ENCODE measurements around the gene VASP.

VASP gene

GRCh38 chr19:45464852-45465441 lies 42.3 kb upstream of the VASP start:
- H3K4me3 ChIP-seq (ENCODE audit: low read length, poor library complexity, severe bottlenecking), result no peak overlapping the region
- peaks cover 9% of the 10 kb centered on the region for H4K20me1 ChIP-seq (ENCODE audit: insufficient read depth, low read length, poor library complexity, severe bottlenecking)
- H3K9me2 ChIP-seq (replicated peaks; ENCODE audit: low read depth, low read length), result no peaks in the 10 kb centered on the region
- peaks cover 13% of the 10 kb centered on the region for H3K4me1 ChIP-seq (ENCODE audit: insufficient read depth, low read length, poor library complexity, severe bottlenecking)
- H2AFZ ChIP-seq (ENCODE audit: low read length), result no peak overlapping the region
- H3K4me2 ChIP-seq (ENCODE audit: low read depth, low read length, poor library complexity, severe bottlenecking), result no peak overlapping the region
- TF ChIP-seq CTCF (conservative IDR thresholded peaks at IDR 0.05; ENCODE audit: low read length), result no peak
- no peak overlapping the region for H3K9ac ChIP-seq (ENCODE audit: low read depth, low read length, poor library complexity, severe bottlenecking)
- H3K27me3 ChIP-seq (ENCODE audit: insufficient read depth, low read length, poor library complexity, severe bottlenecking), result no peaks in the 10 kb centered on the region
- no peaks in the 10 kb centered on the region for H3K79me2 ChIP-seq (ENCODE audit: insufficient read depth, low read length)
- H3K36me3 ChIP-seq (ENCODE audit: insufficient read depth, low read length), result no peaks in the 10 kb centered on the region
- no peaks in the 10 kb centered on the region for H3K9me3 ChIP-seq (ENCODE audit: insufficient read depth, low read depth, low read length)
- no peaks in the 10 kb centered on the region for H3F3A ChIP-seq (ENCODE audit: low read depth)

GRCh38 chr19:45467115-45467455 lies 40.2 kb upstream of the VASP start:
- Histone ChIP-seq H3K4me3 (ENCODE audit: low read length, poor library complexity, severe bottlenecking) (peak overlapping the region; percentile 87), H3K27me3 (ENCODE audit: insufficient read depth, low read length, poor library complexity, severe bottlenecking) (no peaks in the 10 kb centered on the region), H3K4me2 (ENCODE audit: low read depth, low read length, poor library complexity, severe bottlenecking) (peak overlapping the region; percentile 88), H3K79me2 (ENCODE audit: insufficient read depth, low read length) (no peaks in the 10 kb centered on the region), H3K9me3 (ENCODE audit: insufficient read depth, low read depth, low read length) (no peaks in the 10 kb centered on the region), H3K9ac (ENCODE audit: low read depth, low read length, poor library complexity, severe bottlenecking) (no peak overlapping the region), H3K9me2 (replicated peaks; ENCODE audit: low read depth, low read length) (no peaks in the 10 kb centered on the region), H4K20me1 (ENCODE audit: insufficient read depth, low read length, poor library complexity, severe bottlenecking) (peaks cover 9% of the 10 kb centered on the region), H3F3A (ENCODE audit: low read depth) (no peaks in the 10 kb centered on the region), H2AFZ (ENCODE audit: low read length) (peak overlapping the region; percentile 83), H3K4me1 (ENCODE audit: insufficient read depth, low read length, poor library complexity, severe bottlenecking) (peaks cover 18% of the 10 kb centered on the region), H3K36me3 (ENCODE audit: insufficient read depth, low read length) (no peaks in the 10 kb centered on the region)
- no peak for TF ChIP-seq CTCF (conservative IDR thresholded peaks at IDR 0.05; ENCODE audit: low read length)
- no peak for TF ChIP-seq EZH2phosphoT487 (IDR thresholded peaks at IDR 0.05; ENCODE audit: borderline replicate concordance)

- H3K9me3 ChIP-seq (ENCODE audit: insufficient read depth, low read depth, low read length), result no peaks in the 10 kb centered on the region
- H4K20me1 ChIP-seq (ENCODE audit: insufficient read depth, low read length, poor library complexity, severe bottlenecking), result peaks cover 9% of the 10 kb centered on the region
- H3K79me2 ChIP-seq (ENCODE audit: insufficient read depth, low read length), result no peaks in the 10 kb centered on the region
- peak within 1 kb of the TSS; percentile 88 for H3K4me2 ChIP-seq (ENCODE audit: low read depth, low read length, poor library complexity, severe bottlenecking)
- no peaks in the 10 kb centered on the region for H3F3A ChIP-seq (ENCODE audit: low read depth)
- no peaks in the 10 kb centered on the region for H3K36me3 ChIP-seq (ENCODE audit: insufficient read depth, low read length)
- H3K27me3 ChIP-seq (ENCODE audit: insufficient read depth, low read length, poor library complexity, severe bottlenecking), result no peaks in the 10 kb centered on the region
- peak within 1 kb of the TSS; percentile 87 for H3K4me3 ChIP-seq (ENCODE audit: low read length, poor library complexity, severe bottlenecking)
- H2AFZ ChIP-seq (ENCODE audit: low read length), result peak within 1 kb of the TSS; percentile 83
- H3K4me1 ChIP-seq (ENCODE audit: insufficient read depth, low read length, poor library complexity, severe bottlenecking), result peaks cover 18% of the 10 kb centered on the region
- H3K9ac ChIP-seq (ENCODE audit: low read depth, low read length, poor library complexity, severe bottlenecking), result peak within 1 kb of the TSS; percentile 68
- TF ChIP-seq EZH2phosphoT487 (IDR thresholded peaks at IDR 0.05; ENCODE audit: borderline replicate concordance) (no peak), CTCF (conservative IDR thresholded peaks at IDR 0.05; ENCODE audit: low read length) (peak; percentile 41)
- H3K9me2 ChIP-seq (replicated peaks; ENCODE audit: low read depth, low read length), result no peaks in the 10 kb centered on the region
Measured at GRCh38 chr19:45467456-45468158, 39.7 kb upstream of the VASP start, which contains the start of gene FOSB. TSS of gene FOSB (plus strand) at chr19:45467996. CDS start at chr19:45468587, 591 bp downstream.
